Endothelial cell of umbilical vein (primary cell): ENCODE results near the gene NQO2. TPM values are rescaled to one million over a fixed set of nuclear protein-coding genes. Genes with fewer than 3 reads are reported as not detected.
"Not testable (repeated sequence)": the region's sequence is repeated elsewhere in the genome, so short reads cannot be mapped to it uniquely, and the experiment has no call there.

ENCODE experiments used
- BruUV-seq: library from RNA; stranded (reverse); fragments of 400-500 nt; replicated peaks from 2 replicates; lab custom pipeline; 2021; lab: Mats Ljungman, UMichigan
- CTCF ChIA-PET: fragments of 300-600, 350-600 bp; sonication (Branson Sonifier 250); formaldehyde crosslinking; loops from one replicate; lab custom pipeline; 2021; ENCODE audit warnings: antibody characterized with exemption, inconsistent platforms; lab: Charles Lee
- POLR2A ChIA-PET: fragments of 300-600, 350-600 bp; sonication (Branson Sonifier 250); formaldehyde crosslinking; loops from one replicate; lab custom pipeline; 2021; ENCODE audit warnings: antibody characterized with exemption, inconsistent platforms; lab: Charles Lee
- DNase-seq: peaks from one replicate; pipeline ENCODE4 v3.0.0-alpha.2; 2011; ENCODE audit warnings: low read depth, low spot score
- FAIRE-seq: peaks from 2 replicates; lab custom pipeline; 2011; peaks lifted over from hg19 to GRCh38; lab: Jason Lieb, UNC
- H2AFZ ChIP-seq: 2 replicates; pipeline ENCODE4 v1.6.0; 2012; ENCODE audit warnings: low read depth, low read length, control low read depth, inconsistent platforms
- H3K27ac ChIP-seq: 2 replicates; pipeline ENCODE4 v1.5.1; 2011; ENCODE audit warnings: low read depth, mild to moderate bottlenecking, control low read depth, low read length, moderate library complexity; ENCODE audit not compliant: insufficient read depth
- H3K27me3 ChIP-seq, 2 experiments: 2 replicates each; pipeline versions ENCODE4 v1.6.0 to v1.6.1; 2011; ENCODE audit warnings: low read length in 2 of 2, mixed read lengths in 1 of 2; ENCODE audit not compliant: control insufficient read depth in 2 of 2, insufficient read depth in 2 of 2
- H3K36me3 ChIP-seq, 2 experiments: 2 replicates in 1 of 2; 3 replicates in 1 of 2; pipeline ENCODE4 v1.5.1; 2011; ENCODE audit warnings: low read length in 2 of 2, mild to moderate bottlenecking in 1 of 2, moderate library complexity in 1 of 2; ENCODE audit not compliant: control insufficient read depth in 2 of 2, insufficient read depth in 2 of 2; ENCODE audit errors: extremely low read depth in 1 of 2
- H3K4me1 ChIP-seq: 3 replicates; pipeline ENCODE4 v1.5.1; 2011; ENCODE audit warnings: mild to moderate bottlenecking, low read length; ENCODE audit not compliant: control insufficient read depth, insufficient read depth; ENCODE audit errors: extremely low read depth
- H3K4me2 ChIP-seq: 2 replicates; pipeline ENCODE4 v1.6.1; 2011; ENCODE audit warnings: low read length, control low read depth, mixed read lengths; ENCODE audit not compliant: insufficient read depth
- H3K4me3 ChIP-seq, 3 experiments: fragments of 200-600 bp in 1 of 3; sonication (generic), shearing (Covaris generic) in 1 of 3; replicated peaks in 1 of 3; 2 replicates each; pipeline ENCODE4 v1.5.1; 2011 to 2016; ENCODE audit warnings: control low read depth in 3 of 3, low read length in 3 of 3, mild to moderate bottlenecking in 2 of 3, inconsistent platforms in 1 of 3, low read depth in 1 of 3, moderate library complexity in 1 of 3; ENCODE audit not compliant: insufficient read depth in 1 of 3
- H3K79me2 ChIP-seq: 2 replicates; pipeline ENCODE4 v1.6.0; 2012; ENCODE audit warnings: low read length, inconsistent platforms; ENCODE audit not compliant: control insufficient read depth, insufficient read depth
- H3K9ac ChIP-seq: replicated peaks from 2 replicates; pipeline ENCODE3; 2011; ENCODE audit warnings: low read length, control low read depth; ENCODE audit not compliant: insufficient read depth; ENCODE audit errors: extremely low read depth
- H3K9me1 ChIP-seq: replicated peaks from 3 replicates; pipeline ENCODE4 v1.6.0; 2011; ENCODE audit warnings: mild to moderate bottlenecking, low read length; ENCODE audit not compliant: control insufficient read depth, insufficient read depth; ENCODE audit errors: extremely low read depth
- H3K9me3 ChIP-seq: replicated peaks from 2 replicates; pipeline ENCODE4 v1.5.1; 2012; ENCODE audit warnings: low read length, inconsistent platforms; ENCODE audit not compliant: control insufficient read depth, insufficient read depth
- H4K20me1 ChIP-seq: replicated peaks from 2 replicates; pipeline ENCODE3; 2011; ENCODE audit warnings: mild to moderate bottlenecking, low read length; ENCODE audit not compliant: control insufficient read depth, insufficient read depth; ENCODE audit errors: extremely low read depth
- GATA2 ChIP-seq: IDR thresholded peaks from 2 replicates; pipeline ENCODE4 v1.7.0; 2011; ENCODE audit warnings: low read depth, mild to moderate bottlenecking, moderate library complexity, mixed read lengths, low read length; ENCODE audit not compliant: insufficient read length, insufficient read depth
- MYC ChIP-seq: IDR thresholded peaks from one replicate; pipeline ENCODE4 v1.6.1; 2011; ENCODE audit warnings: mild to moderate bottlenecking, low read depth, low read length
- POLR2AphosphoS5 ChIP-seq: IDR thresholded peaks from 2 replicates; pipeline ENCODE4 v1.6.1; 2012; ENCODE audit warnings: low read depth, mild to moderate bottlenecking, control low read depth, low read length, moderate library complexity; ENCODE audit not compliant: insufficient read depth
- dilution Hi-C: fragments of 300-500 bp; cut with MboI; formaldehyde crosslinking; loops from one replicate; pipeline ENCODE4 v1.15.0; 2019; ENCODE audit warnings: low sequenced_read_pairs; ENCODE audit not compliant: extremely low pct_ligation_motif_present
- intact Hi-C: fragments of 100-400 bp; cut with micrococcal nuclease; formaldehyde crosslinking; loops from one replicate; pipeline ENCODE4 v1.10.0; 2022
- polyA plus RNA-seq, 4 experiments: library from polyadenylated mRNA; depleted of rRNA in 3 of 4; stranded (reverse) in 3 of 4; unstranded in 1 of 4; fragments of >200 nt; gene quantifications; 2 replicates each; pipeline versions ENCODE4 v1.2.1 to v1.2.3, GENCODE V29; 2011 to 2012; ENCODE audit warnings: missing spikeins in 1 of 4
- total RNA-seq: library from RNA; stranded (reverse); gene quantifications from 2 replicates; pipeline ENCODE4 v1.2.3, GENCODE V29; 2021

NQO2 gene
- total and polyA plus RNA-seq, 2 donors (not counting 3 experiments of a cell fraction or from before 2014, with no cell fraction given) = 27.6 to 48.0 TPM

- H4K20me1 ChIP-seq, FAIRE-seq, H2AFZ ChIP-seq, H3K27ac ChIP-seq, H3K4me1 ChIP-seq, DNase-seq, dilution Hi-C loops, H3K9ac ChIP-seq, H3K36me3 ChIP-seq, H3K79me2 ChIP-seq, H3K27me3 ChIP-seq, H3K9me3 ChIP-seq, H3K4me3 ChIP-seq, BruUV-seq, H3K9me1 ChIP-seq, H3K4me2 ChIP-seq: not testable (repeated sequence)
- ChIA-PET POLR2A (interaction anchor here (0.6 kb wide), 1 partner anchor 54 kb away, joined by 3 read pairs; no protein-coding TSS in a partner anchor), CTCF (interaction anchor here (1.9 to 8.9 kb wide), 2 partner anchors 56 to 103 kb away, joined by 7 to 126 read pairs; partner anchors contain the start of gene NQO2)
- intact Hi-C loops = loop anchor here (1.0 kb wide), 1 partner anchor 103 kb away; no protein-coding TSS in a partner anchor
Observed at GRCh38 chr6:3055158-3055499, 55.4 kb downstream of the NQO2 start.

DNA sequence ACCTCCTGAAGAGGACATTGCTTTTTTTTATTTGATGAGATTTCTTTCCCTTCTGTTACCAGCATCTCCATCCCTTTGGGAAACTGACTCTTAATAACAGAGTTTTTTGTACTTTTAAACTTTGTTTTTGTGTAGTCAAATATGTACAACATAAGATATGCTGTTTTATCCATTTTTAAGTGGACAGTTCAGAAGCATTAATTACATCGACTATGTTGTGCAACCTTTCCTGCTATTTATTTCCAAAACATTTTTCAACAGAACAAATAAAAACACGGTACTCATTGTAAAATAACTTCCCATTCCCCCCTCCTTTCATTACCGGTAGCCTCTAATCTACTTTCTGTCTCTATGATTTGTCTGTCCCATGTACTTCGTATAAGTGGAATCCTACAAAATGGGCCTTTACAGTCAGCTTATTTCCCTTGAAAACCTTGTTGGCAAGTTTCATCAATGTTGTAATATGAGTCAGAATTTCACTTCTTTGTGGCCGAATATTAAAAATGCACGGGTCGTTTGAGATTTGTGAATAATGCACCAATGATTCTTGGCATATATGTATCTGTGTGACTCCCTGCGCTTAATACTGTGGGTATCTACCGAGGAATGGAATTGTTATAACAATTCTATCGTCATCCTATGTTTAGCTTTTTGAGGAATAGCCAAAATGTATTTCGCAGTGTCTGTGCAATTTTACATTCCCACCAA, 57.5 kb downstream of the NQO2 start:
- Histone ChIP-seq H3K9me3 (no peaks in the 10 kb centered on the region), H3K9me1 (no peaks in the 10 kb centered on the region), H3K4me3 (no peak overlapping the region), H3K4me2 (no peak overlapping the region), H3K27ac (no peak overlapping the region), H3K4me1 (peaks cover 13% of the 10 kb centered on the region), H3K27me3 (peaks cover 3 to 4% of the 10 kb centered on the region in 2 experiments), H4K20me1 (no peaks in the 10 kb centered on the region), H3K36me3 (no peaks in the 10 kb centered on the region), H3K9ac (no peak overlapping the region), H3K79me2 (no peaks in the 10 kb centered on the region), H2AFZ (no peak overlapping the region)
- DNase-seq (no peak), FAIRE-seq (no peak)
- TF ChIP-seq GATA2 = no peak
- no peak for TF ChIP-seq POLR2AphosphoS5
- no peak for TF ChIP-seq MYC
- POLR2A ChIA-PET = interaction anchor here (1.1 kb wide), 1 partner anchor 10 kb away, joined by 3 read pairs; no protein-coding TSS in a partner anchor
- dilution Hi-C loops (no loop called here), intact Hi-C loops (no loop called here)
- no TSS peak for BruUV-seq
- CTCF ChIA-PET = interaction anchor here (0.7 to 8.9 kb wide), 4 partner anchors 9 to 319 kb away, joined by 3 to 126 read pairs (median 7); partner anchors contain the start of gene NQO2
